ENCODE data around the gene LRMDA.

DNA sequence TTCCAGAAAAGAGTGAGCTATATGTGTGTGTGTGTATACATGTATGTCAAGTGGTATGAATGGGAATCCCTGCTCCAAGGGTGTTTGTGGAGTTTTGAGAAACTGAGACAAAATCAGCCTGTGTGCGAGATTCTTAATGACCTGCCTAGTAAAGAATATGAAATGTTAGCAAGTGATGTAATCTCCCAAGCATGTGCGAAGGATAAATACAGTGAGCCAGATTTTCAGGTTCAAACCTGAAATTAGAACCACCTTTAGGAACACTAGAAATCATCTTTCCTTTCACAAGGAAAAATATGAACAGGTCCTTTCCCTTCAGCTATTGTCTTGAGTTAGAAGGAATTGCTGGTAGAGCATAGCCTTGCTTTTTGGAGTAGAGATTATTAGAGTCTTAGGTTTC is 457.6 kb downstream of the LRMDA start:
- TF ChIP-seq, protein P1, sequence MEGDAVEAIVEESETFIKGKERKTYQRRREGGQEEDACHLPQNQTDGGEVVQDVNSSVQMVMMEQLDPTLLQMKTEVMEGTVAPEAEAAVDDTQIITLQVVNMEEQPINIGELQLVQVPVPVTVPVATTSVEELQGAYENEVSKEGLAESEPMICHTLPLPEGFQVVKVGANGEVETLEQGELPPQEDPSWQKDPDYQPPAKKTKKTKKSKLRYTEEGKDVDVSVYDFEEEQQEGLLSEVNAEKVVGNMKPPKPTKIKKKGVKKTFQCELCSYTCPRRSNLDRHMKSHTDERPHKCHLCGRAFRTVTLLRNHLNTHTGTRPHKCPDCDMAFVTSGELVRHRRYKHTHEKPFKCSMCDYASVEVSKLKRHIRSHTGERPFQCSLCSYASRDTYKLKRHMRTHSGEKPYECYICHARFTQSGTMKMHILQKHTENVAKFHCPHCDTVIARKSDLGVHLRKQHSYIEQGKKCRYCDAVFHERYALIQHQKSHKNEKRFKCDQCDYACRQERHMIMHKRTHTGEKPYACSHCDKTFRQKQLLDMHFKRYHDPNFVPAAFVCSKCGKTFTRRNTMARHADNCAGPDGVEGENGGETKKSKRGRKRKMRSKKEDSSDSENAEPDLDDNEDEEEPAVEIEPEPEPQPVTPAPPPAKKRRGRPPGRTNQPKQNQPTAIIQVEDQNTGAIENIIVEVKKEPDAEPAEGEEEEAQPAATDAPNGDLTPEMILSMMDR (IDR thresholded peaks at IDR 0.05; ENCODE audit: borderline replicate concordance, extremely low read depth, low read length, poor library complexity, severe bottlenecking), result no peak
- no peak for TF ChIP-seq EZH2 (IDR thresholded peaks at IDR 0.05; ENCODE audit: borderline replicate concordance, low read depth, low read length, severe bottlenecking)

All from DND-41 (cell line).